SK-MEL-5 (cell line): ENCODE measurements around the gene TBK1. TPM values are rescaled to one million over a fixed set of nuclear protein-coding genes. Genes with fewer than 3 reads are reported as not detected.

Experiments
- total RNA-seq: library from RNA; depleted of rRNA; stranded (reverse); fragments of >200 nt; shearing (Covaris generic); gene quantifications from 2 replicates; pipeline ENCODE4 v1.2.3, GENCODE V29; 2014; rRNA removed

Gene TBK1
- total RNA-seq, 1 experiment from 2014 or later, result 57.2 TPM

Other genes starting within 250 kb of the TBK1 start
- 15.3 and 19.2 TPM in 2 replicates for gene KICS2, start 229.8 kb upstream of the TBK1 start, total RNA-seq
- 0.19 and 0.29 TPM in 2 replicates for gene C12orf56, start 61.4 kb upstream of the TBK1 start, total RNA-seq
- gene XPOT, start 47.7 kb upstream of the TBK1 start, total RNA-seq, result 154 and 156 TPM in 2 replicates
- gene RASSF3, start 158.4 kb downstream of the TBK1 start, total RNA-seq, result 111 and 117 TPM in 2 replicates